Activated T-cell treated with anti-CD3 and anti-CD28 coated beads, Interleukin-2, amount 50 U/mL, for 24 hours (primary cell): ENCODE measurements around the gene MDFI.

Experiments
- DNase-seq: peaks from one replicate; pipeline ENCODE4 v3.0.0-alpha.2; 2020
- H3K27ac Mint-ChIP-seq: 2 replicates; pipeline ENCODE4 v1.8.0; 2020; ENCODE audit warnings: mild to moderate bottlenecking, mixed read lengths
- H3K27me3 Mint-ChIP-seq: 2 replicates; pipeline ENCODE4 v1.8.0; 2020; ENCODE audit warnings: mixed read lengths
- H3K36me3 Mint-ChIP-seq: 2 replicates; pipeline ENCODE4 v1.8.0; 2020; ENCODE audit warnings: low read depth, mixed read lengths
- H3K4me1 Mint-ChIP-seq: 2 replicates; pipeline ENCODE4 v1.8.0; 2020; ENCODE audit warnings: low read depth, mixed read lengths
- H3K4me3 Mint-ChIP-seq: 2 replicates; pipeline ENCODE4 v1.8.0; 2020; ENCODE audit warnings: mild to moderate bottlenecking, moderate library complexity, mixed read lengths
- H3K9me3 Mint-ChIP-seq: 2 replicates; pipeline ENCODE4 v1.8.0; 2020; ENCODE audit warnings: mixed read lengths

MDFI gene

GRCh38 chr6:41638002-41638934, at the start of gene MDFI:
Gene MDFI, plus strand, starts transcription at chr6:41638468. Its CDS starts 282 bp downstream, at chr6:41638750.
- H3K4me3 Mint-ChIP-seq, result peak within 1 kb of the TSS; percentile 64
- no peak for DNase-seq
- H3K9me3 Mint-ChIP-seq, result no peaks in the 10 kb centered on the region
- H3K27me3 Mint-ChIP-seq, result peaks cover 78% of the 10 kb centered on the region
- H3K4me1 Mint-ChIP-seq, result peaks cover 11% of the 10 kb centered on the region
- H3K36me3 Mint-ChIP-seq, result no peaks in the 10 kb centered on the region
- no peak within 1 kb of the TSS for H3K27ac Mint-ChIP-seq

- DNase-seq, result no peak
- Mint-ChIP-seq H3K9me3 (no peaks in the 10 kb centered on the region), H3K4me3 (no peak overlapping the region), H3K36me3 (peaks cover 41% of the 10 kb centered on the region), H3K27ac (no peak overlapping the region), H3K4me1 (peaks cover 2% of the 10 kb centered on the region), H3K27me3 (no peaks in the 10 kb centered on the region)
These were observed 49.0 kb upstream of the MDFI start for GRCh38 chr6:41589223-41589622.

GRCh38 chr6:41589636-41590622, 48.3 kb upstream of the MDFI start:
- no peaks in the 10 kb centered on the region for H3K27me3 Mint-ChIP-seq
- no peaks in the 10 kb centered on the region for H3K9me3 Mint-ChIP-seq
- H3K36me3 Mint-ChIP-seq, result peaks cover 40% of the 10 kb centered on the region
- peaks cover 2% of the 10 kb centered on the region for H3K4me1 Mint-ChIP-seq
- no peak overlapping the region for H3K27ac Mint-ChIP-seq
- DNase-seq, result no peak
- H3K4me3 Mint-ChIP-seq, result no peak overlapping the region

GRCh38 chr6:41591122-41591521, 47.1 kb upstream of the MDFI start:
- DNase-seq, result no peak
- Mint-ChIP-seq H3K36me3 (peaks cover 41% of the 10 kb centered on the region), H3K27ac (no peak overlapping the region), H3K9me3 (no peaks in the 10 kb centered on the region), H3K27me3 (no peaks in the 10 kb centered on the region), H3K4me3 (no peak overlapping the region), H3K4me1 (peaks cover 2% of the 10 kb centered on the region)

- H3K4me1 Mint-ChIP-seq, result peaks cover 2% of the 10 kb centered on the region
- no peak overlapping the region for H3K27ac Mint-ChIP-seq
- no peak overlapping the region for H3K4me3 Mint-ChIP-seq
- no peaks in the 10 kb centered on the region for H3K9me3 Mint-ChIP-seq
- no peaks in the 10 kb centered on the region for H3K27me3 Mint-ChIP-seq
- DNase-seq, result peak; percentile 87
- H3K36me3 Mint-ChIP-seq, result peaks cover 47% of the 10 kb centered on the region
These were observed 46.3 kb upstream of the MDFI start for GRCh38 chr6:41591859-41592502.

- no peak for DNase-seq
- Mint-ChIP-seq H3K27ac (no peak overlapping the region), H3K9me3 (no peaks in the 10 kb centered on the region), H3K4me1 (peaks cover 2% of the 10 kb centered on the region), H3K36me3 (peaks cover 43% of the 10 kb centered on the region), H3K27me3 (no peaks in the 10 kb centered on the region), H3K4me3 (no peak overlapping the region)
These were observed 44.9 kb upstream of the MDFI start for GRCh38 chr6:41593406-41593805.

GRCh38 chr6:41593839-41594238, 44.4 kb upstream of the MDFI start:
- Mint-ChIP-seq H3K4me3 (no peak overlapping the region), H3K9me3 (no peaks in the 10 kb centered on the region), H3K27me3 (no peaks in the 10 kb centered on the region), H3K36me3 (peaks cover 42% of the 10 kb centered on the region), H3K27ac (no peak overlapping the region), H3K4me1 (peaks cover 2% of the 10 kb centered on the region)
- no peak for DNase-seq

GRCh38 chr6:41594326-41594725, 43.9 kb upstream of the MDFI start:
- Mint-ChIP-seq H3K9me3 (no peaks in the 10 kb centered on the region), H3K4me1 (peaks cover 2% of the 10 kb centered on the region), H3K4me3 (no peak overlapping the region), H3K36me3 (peaks cover 42% of the 10 kb centered on the region), H3K27ac (no peak overlapping the region), H3K27me3 (no peaks in the 10 kb centered on the region)
- DNase-seq, result no peak

- no peak overlapping the region for H3K27ac Mint-ChIP-seq
- DNase-seq, result no peak
- peaks cover 2% of the 10 kb centered on the region for H3K4me1 Mint-ChIP-seq
- no peaks in the 10 kb centered on the region for H3K27me3 Mint-ChIP-seq
- no peak overlapping the region for H3K4me3 Mint-ChIP-seq
- H3K9me3 Mint-ChIP-seq, result no peaks in the 10 kb centered on the region
- H3K36me3 Mint-ChIP-seq, result peaks cover 44% of the 10 kb centered on the region
These were observed 43.5 kb upstream of the MDFI start for GRCh38 chr6:41594766-41595165.

- peaks cover 41% of the 10 kb centered on the region for H3K36me3 Mint-ChIP-seq
- H3K4me1 Mint-ChIP-seq, result peaks cover 2% of the 10 kb centered on the region
- H3K27me3 Mint-ChIP-seq, result no peaks in the 10 kb centered on the region
- no peak overlapping the region for H3K27ac Mint-ChIP-seq
- H3K4me3 Mint-ChIP-seq, result no peak overlapping the region
- no peak for DNase-seq
- H3K9me3 Mint-ChIP-seq, result no peaks in the 10 kb centered on the region
These were observed 43.1 kb upstream of the MDFI start for GRCh38 chr6:41595166-41595565.

GRCh38 chr6:41596096-41596685, 42.1 kb upstream of the MDFI start:
- H3K27ac Mint-ChIP-seq, result no peak overlapping the region

GRCh38 chr6:41596807-41597206, 41.5 kb upstream of the MDFI start:
- Mint-ChIP-seq H3K27ac (no peak overlapping the region), H3K9me3 (no peaks in the 10 kb centered on the region), H3K4me1 (peaks cover 1% of the 10 kb centered on the region), H3K27me3 (no peaks in the 10 kb centered on the region), H3K36me3 (peaks cover 33% of the 10 kb centered on the region), H3K4me3 (no peak overlapping the region)
- DNase-seq, result peak; percentile 7

More at GRCh38 chr6:41596096-41596685, 42.1 kb upstream of the MDFI start:
- H3K4me3 Mint-ChIP-seq, result no peak overlapping the region
- peaks cover 2% of the 10 kb centered on the region for H3K4me1 Mint-ChIP-seq
- no peak for DNase-seq
- no peaks in the 10 kb centered on the region for H3K9me3 Mint-ChIP-seq
- H3K36me3 Mint-ChIP-seq, result peaks cover 38% of the 10 kb centered on the region
- H3K27me3 Mint-ChIP-seq, result no peaks in the 10 kb centered on the region

GRCh38 chr6:41597246-41598000, 40.8 kb upstream of the MDFI start:
- Mint-ChIP-seq H3K4me3 (no peak overlapping the region), H3K27me3 (peaks cover under 1% of the 10 kb centered on the region), H3K27ac (no peak overlapping the region), H3K9me3 (no peaks in the 10 kb centered on the region), H3K36me3 (peaks cover 29% of the 10 kb centered on the region), H3K4me1 (no peaks in the 10 kb centered on the region)
- peak; percentile 22 for DNase-seq
